ENCODE results near the gene PIK3CA.

DNA sequence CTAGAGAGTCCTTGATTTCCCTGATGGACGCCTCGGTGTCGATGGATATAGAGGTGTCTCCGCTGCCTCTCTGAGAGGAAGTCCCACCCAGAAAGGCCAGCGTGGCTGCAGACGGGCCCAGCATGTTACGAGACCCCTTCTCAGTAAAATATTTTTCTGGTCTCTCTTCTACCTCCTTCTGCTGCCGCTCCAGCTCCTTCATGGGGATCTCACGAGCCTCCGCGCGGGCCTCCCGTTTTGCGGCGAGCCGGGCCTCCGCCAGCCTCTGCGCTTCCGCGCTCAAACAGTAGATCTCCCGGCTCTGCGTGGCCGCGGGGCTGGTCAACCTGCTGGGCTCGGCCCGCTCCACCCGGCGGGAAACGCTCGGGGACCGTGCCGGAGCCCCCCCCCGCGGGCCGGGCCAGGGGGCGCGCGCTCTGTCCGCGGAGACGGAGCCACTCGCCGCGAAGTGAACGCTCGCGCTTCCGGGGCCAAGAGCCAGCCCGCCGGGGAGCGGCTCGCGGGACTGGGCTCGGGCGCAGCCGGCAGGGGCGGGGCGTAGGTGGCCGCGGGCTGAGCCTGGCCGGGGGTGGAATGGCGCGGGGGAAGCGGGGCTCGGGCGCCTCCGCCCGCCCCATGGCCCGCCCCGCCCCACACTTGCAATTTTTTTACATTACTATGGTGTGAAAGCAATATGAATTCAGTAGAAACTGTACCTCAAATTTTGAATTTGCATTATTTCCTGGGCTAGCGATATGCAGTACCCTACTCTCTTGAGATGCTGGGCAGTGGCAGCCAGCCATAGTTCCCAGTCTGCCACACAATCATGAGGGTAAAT lies 113.0 kb downstream of the PIK3CA start:
- TF ChIP-seq, protein P1, sequence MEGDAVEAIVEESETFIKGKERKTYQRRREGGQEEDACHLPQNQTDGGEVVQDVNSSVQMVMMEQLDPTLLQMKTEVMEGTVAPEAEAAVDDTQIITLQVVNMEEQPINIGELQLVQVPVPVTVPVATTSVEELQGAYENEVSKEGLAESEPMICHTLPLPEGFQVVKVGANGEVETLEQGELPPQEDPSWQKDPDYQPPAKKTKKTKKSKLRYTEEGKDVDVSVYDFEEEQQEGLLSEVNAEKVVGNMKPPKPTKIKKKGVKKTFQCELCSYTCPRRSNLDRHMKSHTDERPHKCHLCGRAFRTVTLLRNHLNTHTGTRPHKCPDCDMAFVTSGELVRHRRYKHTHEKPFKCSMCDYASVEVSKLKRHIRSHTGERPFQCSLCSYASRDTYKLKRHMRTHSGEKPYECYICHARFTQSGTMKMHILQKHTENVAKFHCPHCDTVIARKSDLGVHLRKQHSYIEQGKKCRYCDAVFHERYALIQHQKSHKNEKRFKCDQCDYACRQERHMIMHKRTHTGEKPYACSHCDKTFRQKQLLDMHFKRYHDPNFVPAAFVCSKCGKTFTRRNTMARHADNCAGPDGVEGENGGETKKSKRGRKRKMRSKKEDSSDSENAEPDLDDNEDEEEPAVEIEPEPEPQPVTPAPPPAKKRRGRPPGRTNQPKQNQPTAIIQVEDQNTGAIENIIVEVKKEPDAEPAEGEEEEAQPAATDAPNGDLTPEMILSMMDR (IDR thresholded peaks at IDR 0.05 in 2 of 3, conservative IDR thresholded peaks at IDR 0.05 in 1 of 3; ENCODE audit: control insufficient read depth in 2 of 3, extremely low read depth in 1 of 3, insufficient read depth in 1 of 3, low read depth in 3 of 3, low read length in 3 of 3), result no peak
- peak; percentile 84 for TF ChIP-seq POLR2A (IDR thresholded peaks at IDR 0.05; ENCODE audit: low read depth, low read length)
- no peak for TF ChIP-seq EZH2 (IDR thresholded peaks at IDR 0.05; ENCODE audit: borderline replicate concordance, control insufficient read depth, low read depth, low read length)

Measured in GM12878 (cell line).